Measurements from ENCODE around the gene PDF.

The PDF gene

DNA sequence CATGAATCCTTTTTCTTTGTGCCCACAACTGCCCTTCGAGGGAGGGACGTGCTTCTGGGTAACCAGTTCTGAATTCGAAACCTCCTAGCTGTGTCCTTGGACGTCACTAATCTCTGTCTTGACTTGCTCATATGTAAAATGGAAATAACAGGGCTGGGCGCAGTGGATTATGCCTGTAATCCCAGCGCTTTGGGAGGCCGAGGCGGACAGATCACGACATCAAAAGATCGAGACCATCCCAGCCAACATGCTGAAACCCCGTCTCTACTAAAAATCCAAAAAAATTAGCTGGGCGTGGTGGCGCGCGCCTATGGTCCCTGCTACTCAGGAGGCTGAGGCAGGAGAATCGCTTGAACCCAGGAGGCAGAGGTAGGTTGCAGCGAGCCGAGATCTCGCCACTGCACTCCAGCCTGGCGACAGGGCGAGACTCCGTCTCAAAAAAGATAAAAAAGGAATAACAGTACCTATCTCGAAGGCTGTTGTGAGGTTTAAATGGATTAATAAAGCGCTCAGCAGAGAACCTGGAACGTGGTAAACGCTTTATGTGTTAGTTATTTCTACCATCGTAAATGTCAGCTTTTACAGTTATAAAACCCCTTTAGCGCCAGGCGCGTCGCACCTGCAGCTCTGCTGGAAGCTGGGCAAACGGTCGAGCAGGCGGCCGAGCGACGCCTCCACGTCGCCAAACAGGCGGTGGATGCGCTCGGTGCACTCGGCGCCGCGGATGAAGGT is 8.3 kb upstream of the PDF start:
- no peak for DNase-seq

DNA sequence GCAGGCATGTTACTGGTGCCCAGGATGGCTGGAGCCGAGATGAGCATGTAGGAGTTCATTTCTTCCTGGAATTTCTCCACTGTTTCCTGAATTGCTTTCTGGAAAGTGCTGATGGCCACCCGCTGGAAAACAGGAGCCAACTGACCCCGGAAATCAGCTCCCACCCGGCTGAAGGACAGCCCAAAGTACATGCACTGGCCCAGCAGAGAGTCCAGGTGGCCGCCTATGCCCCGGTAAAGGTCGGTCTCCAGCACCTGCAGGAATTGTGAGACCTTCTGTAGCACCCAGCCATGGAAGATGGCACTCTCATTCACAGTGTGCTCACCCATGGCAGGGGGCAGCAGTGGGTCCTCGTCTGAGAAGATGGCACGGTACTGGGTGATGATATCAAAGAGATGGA is 4.3 kb upstream of the PDF start:
- DNase-seq: no peak

DNA sequence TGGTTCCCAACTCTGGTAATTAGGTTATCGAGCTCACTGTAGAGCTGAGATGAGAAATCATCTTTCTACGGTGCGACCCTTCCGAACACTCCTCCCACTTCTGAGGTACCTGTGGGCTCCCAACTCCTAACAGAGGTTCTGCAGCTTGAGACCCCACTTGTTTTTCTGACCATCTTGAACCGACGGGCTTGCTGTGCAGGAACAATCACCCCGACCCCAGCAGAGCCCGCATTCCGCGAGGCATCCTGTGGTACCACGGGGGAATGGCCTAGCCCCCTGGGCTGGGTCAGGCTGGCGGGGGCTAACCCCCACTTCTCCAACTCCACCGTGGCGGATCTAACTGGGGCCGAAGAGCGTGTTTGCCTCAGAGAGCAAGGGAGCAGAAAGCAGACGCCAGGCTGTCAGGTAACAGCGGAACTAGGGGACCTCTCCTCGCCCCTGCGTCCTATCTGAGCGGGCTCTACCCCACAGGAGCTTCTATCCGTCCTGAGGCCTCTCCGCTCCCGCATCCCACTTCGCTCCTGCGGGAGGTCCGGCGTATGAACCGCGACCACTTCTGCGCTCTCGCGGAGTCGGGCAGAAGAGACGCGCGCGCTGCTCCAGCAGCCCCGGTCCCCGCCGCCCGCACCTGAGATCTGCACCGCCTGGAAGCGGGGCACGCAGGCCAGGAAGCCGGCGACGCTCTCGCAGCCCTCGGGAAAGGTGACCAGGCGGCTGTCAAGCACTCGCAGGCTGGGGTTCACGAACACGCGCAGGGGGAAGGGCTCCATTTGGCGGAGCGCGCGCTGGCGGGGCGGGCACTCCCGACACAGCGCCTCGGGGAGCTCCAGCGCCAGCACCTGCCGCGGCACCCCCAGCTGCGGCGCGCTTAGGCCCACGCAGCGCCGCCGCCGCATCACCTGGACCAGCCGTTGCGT is 761 bp downstream of the PDF start:
- no peak for DNase-seq

DNA sequence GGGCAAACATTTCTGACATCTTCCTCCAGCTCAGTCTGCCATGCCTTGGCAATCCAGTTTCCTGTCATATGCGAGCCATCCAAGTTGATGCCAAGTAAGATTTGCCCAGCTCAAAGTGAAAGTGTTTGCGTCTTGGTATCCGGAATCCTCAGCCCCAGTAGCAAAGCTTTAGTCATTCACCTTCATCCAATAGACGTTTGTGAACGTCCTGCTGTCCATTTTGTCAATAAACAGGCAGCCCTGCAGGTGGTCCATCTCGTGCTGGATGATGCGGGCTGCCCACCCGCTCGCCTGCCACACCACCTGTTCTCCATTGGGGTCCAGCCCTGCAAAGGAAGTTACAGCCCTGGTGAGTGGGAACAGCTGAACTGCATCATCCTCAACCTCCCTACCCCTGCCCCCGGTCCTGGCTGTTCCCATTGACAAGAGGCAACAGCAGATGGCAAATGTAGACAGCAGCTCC is 1.5 kb downstream of the PDF start:
- peak; percentile 35 for DNase-seq

DNA sequence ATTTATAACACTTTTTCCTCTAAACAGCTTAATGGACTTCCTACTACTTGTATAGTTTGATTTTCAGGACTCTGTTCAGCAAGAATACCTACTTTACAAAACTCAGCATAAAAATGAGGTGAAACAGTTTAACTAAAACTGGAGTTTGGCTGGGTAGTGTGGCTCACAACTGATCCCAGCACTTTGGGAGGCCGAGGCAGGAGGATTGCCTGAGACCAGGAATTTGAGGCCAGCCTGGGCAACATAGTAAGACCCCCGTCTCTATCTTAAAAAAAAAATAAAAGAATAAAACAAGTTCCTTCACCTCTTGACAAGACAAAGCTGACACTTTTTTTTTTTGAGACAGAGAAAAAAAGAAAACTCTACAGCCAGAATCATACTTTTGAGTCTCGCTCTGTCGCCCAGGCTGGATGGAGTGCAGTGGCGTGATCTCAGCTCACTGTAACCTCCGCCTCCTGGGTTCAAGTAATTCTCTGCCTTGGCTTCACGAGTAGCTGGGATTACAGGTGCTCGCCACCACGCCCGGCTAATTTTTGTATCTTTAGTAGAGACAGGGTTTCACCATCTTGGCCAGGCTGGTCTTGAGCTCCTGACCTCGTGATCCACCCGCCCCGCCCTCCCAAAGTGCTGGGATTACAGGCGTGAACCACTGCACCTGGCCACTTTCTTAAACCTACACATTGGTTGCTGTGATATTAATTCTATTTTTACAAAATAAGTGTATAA is 2.6 kb downstream of the PDF start:
- peak; percentile 15 to 16 for DNase-seq

DNA sequence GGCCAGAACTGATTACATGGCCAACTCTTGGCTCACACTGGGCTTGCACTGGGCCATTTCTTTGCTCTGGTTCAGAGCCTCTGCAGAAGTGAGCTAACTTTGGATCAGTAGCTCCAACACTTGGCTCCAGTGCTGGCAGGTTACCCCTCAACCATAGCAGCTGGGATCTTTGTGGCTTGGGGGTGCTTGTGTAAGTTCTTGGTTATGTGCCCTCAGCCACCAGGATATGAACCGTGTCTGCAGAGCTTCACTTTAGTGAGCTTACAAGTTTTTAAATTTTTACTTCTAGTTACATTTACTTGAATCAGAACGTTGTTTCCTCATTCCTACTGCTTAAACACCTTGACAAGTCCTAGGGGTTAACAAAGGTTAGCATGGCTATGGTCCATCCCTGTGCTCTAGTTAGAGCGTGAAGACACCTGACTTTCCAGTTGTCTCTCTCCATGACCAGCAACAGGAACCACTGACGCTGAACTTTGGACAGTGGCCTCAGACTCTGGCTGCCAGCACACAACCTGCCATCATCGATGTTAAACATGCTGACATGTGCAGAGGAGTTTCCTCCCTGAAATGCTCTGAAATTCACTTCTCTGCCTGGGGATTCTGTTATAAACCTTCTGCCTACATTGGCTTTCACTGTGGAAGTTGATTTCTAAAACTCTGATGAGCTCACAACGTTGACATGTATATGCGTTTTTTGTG is 4.1 kb downstream of the PDF start:
- DNase-seq: peak; percentile 15 to 17

DNA sequence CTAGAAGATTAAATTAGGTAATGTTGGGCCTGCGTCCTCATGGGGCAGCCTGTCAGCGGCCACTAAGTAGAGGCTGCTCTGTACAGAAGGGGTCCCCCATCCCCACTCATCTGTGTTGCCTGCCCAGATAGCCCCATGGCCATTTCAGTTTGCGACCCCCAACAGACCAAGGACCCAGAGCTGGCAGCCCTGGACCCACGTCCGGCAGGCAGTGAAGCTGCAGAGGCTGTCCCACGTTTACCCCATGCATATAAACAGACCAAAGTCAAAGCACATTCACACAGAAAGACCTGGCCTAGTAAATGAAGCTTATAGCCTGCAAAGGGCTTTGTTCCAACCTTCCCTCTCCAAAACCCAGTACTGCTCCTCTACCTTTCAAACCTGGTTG is 4.6 kb downstream of the PDF start:
- DNase-seq: peak; percentile 17 to 18

DNA sequence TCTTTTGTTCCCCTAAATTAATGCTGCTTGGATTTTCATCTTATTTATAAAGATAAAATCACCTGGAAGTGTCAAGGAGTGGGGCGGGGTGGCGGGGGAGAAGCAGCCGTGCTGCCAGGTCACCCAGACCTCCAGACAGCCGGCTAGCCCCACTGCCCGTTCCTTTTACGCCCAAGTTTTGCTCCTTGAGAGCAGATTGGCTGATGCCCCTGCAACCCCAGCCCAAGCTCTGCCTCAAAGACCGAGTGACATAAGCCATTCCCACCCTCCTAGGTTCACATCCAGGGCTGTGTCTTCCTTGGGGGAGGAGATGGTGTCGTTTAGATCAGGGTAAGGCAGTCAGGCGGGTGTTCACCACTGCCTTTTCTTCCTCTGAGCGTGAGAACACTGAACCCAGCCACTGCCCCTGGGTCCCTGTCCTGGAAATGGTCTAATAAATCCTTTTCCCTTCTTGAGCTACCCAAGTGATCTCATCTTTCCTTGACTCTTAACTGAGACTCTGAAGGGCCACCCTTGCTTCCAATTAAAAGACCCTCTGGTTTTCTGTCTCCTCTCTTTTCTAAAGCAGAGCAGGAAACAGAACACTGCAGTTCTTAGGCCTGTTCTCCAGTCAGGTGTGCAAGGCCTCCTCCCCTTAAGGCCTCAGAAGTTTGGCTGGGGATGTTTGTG is 5.7 kb downstream of the PDF start:
- peak; percentile 13 to 16 for DNase-seq

DNA sequence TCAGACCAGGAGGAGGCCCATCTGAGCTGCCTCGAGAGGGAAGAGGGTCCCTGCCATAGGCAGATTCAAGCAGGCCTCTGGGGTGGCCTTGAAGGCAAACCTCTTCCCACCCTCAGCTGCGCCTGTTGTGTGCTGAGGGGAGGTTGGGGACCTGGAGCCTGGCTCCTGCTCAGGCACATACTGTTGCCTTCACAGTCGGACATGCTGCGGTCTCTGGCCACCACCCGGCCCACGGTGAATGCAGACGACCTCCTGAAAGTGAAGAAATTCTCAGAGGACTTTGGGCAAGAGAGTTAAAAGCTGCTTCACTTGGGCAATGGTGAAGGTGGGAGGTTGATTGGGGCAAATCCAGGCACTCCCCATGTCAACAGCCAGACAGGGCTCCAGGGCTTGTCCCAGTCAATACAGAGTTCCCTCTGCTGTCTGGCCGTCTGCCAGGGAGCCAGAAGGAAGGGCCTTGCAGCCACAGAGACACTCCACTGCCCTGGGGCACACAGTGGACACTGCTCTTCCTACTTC is 6.3 kb downstream of the PDF start:
- peak; percentile 15 for DNase-seq

DNA sequence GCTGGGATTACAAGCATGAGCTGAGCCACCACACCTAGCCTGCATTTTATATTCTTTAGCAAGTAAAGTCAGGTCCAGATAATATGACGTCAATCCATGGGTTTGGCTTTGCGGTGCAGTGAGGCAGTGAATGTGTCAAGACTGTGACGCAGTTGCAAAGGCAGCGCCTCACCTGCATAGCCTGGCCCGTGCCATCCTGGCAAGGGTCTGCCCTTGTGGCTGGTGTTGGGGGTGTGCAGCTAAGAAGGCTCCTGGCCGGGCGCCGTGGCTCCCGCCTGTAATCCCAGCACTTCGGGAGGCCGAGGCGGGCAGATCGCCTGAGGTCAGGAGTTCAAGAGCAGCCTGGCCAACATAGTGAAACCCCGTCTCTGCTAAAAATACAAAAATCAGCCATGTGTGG is 7.0 kb downstream of the PDF start:
- peak; percentile 12 to 16 for DNase-seq

DNA sequence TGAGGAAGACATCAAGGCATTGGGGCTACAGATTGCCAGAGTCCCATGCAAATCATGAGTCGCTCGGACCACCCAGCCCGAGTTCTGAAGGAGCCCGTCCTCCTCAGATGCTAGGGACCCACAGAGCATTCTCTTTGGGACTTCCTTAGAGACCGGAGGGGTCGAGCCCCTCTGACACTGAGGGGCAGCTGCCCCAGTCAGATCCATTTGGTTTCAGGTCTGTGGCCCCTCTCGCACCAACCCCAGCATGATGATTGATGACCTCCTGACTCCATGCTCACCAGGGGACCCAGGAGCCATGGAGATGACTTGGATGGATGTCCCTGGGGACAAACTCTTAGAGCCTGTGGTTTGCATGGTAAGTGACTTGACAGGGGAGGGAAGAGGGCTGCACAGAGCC is 8.0 kb downstream of the PDF start:
- peak; percentile 14 to 15 for DNase-seq

DNA sequence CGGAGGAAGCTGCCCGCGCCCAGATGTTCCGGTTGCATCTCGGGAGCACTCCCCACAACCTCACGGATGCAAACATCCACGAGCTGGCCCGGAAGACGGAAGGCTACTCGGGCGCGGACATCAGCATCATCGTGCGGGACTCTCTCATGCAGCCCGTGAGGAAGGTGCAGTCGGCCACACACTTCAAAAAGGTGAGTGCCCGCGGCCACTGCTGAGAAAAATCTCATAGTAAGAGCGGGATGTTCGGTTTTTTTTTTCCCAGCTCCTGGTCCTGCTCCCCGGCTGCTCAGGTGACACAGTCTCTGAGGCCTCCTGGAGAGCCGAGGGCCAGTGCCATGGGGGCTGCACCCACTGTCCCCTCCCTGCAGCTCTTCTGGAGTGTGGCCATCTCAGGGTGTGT is 9.3 kb downstream of the PDF start:
- DNase-seq: peak in 1 of 2 experiments; percentile 15

DNA sequence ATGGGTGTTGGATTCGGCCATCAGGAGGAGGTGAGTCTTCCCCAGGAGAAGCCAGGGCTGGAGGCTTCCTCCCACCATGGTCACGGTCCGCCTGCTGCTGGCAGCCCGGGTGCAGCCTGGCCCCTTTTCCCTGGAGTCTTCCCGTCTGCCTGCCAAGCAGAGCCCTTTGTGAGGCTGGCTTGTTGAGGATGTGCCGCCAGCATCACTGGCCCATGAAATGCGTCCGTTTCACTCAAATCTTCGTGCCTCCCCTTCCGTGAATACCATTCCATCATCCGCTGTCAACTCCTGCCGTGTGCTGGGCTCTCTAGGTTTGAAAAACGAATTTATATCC is 9.7 kb downstream of the PDF start:
- peak in 1 of 2 experiments; percentile 15 for DNase-seq

DNA sequence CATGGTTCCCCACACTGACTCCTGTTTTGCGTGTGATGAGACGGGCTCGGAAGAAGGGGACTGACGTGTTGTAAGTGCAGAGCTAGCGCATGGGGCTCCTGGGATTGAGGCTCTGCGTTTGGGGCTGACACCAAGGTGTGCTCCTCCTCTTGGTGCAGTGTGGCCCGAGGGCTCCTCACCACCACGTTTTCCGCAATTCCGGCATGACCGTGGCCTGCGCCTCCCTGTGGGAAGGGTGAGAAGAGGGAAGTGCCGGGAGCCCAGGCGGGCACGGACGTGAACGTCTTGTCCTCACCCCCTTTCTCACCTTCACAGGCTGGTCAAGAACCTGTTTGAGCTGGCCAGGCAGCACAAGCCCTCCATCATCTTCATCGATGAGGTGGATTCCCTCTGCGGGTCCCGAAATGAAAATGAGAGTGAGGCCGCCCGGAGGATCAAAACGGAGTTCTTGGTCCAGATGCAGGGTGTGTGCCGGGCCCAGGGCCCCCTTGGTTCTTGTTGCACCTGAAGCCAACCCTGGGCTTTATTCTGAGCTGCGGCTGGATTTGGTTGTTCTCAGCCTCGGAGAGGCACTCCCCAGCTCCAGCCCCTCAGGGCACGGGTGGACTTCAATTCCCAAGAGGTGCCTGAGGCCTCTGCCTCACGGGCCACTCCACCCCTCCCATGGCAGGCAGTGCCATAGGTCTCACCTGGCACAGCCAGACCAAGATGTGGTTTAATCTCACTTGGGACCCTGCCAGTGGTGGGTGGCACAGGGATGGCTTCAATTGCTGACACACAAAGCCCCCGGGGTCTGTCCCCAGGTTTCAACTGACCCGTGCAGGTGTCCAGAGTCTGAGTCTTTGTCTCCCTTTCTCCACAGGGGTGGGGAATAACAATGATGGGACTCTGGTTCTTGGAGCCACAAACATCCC is 10.3 kb downstream of the PDF start:
- peak; percentile 16 to 18 for DNase-seq

DNA sequence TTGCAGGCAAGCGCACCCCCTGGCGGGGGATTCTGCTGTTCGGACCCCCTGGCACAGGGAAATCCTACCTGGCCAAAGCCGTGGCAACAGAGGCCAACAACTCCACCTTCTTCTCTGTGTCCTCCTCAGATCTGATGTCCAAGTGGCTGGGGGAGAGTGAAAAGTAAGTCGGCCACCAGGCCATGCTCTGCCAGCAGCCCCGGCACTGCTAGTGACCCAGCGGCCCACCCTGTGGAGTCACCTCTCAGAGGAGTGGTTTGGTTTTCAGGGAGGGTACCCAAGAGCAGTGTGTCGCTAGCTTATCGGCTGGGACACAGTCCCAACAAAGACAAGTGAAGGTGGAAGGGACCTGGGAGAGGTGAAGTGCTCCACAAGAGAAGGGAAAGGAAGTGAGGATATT is 11.0 kb downstream of the PDF start:
- peak in 1 of 2 experiments; percentile 16 for DNase-seq

DNA sequence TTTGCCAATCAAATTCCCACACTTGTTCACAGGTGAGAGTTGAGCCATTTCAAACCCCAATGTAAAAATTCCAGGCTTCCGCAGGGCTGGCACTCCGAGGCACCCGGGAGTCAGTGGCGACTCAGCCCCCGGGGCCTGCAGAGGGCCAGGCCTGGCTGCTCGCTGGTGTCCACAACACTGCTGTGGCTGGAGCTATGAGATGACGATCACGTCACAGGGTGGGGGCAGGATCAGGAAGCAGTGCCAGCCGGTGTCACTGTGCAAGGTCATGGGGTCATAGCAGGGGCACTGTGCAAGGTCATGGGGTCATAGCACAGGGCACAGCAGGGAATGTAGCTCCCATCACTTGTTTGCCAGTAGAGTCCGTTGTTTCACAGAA is 11.5 kb downstream of the PDF start:
- DNase-seq: peak; percentile 4 to 13

DNA sequence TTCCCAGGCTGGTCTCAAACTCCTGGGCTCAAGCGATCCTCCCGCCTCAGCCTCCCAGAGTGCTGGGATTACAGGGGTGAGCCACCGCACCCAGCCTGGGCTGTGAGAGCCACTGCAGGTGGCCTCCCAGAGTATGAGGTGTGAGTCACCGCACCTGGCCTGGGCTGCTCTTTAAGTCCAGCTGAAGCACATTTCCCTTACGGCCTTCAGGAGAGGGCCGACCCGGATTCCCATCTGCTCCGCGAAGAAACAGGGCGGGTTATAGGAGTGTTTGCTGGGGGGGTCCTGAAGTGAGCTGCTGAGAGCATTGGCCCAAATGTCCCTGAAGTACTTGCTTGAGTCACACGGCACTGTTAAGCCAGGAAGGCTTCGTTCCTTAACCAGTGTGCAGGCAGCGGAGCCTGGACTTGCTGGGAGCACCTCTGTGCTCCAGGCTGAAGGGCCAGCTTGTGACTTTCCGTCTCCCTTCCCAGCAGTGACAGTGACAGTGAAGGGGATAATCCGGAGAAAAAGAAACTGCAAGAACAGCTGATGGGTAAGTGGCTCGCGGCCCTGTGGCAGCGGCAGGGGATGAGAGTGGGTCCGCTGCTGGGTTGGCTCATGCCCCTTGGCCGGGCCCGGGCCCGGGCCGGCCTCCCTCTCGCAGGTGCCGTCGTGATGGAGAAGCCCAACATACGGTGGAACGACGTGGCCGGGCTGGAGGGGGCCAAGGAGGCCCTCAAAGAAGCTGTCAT is 12.0 kb downstream of the PDF start:
- DNase-seq: peak; percentile 14

DNA sequence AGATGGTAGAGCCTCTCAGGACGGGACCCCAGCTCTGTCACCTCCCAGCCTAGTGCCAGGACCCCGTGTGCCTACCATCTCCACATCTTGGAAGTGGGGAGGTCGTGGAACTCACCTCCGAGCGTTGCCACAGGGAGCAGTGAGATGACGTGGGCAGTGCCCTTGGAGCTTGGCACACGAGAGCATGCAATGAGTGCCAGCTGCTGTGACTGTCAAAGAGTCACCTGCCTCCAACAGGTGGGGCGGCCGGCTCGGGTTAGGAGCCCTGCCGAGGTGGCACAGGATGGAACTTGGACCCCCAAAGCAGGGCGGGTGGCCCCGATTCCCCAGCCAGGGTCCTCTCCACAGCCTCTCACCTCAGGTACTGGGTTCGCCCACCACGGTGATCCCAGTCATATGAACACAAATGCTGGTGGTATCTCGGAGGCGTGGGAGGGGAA is 13.8 kb downstream of the PDF start:
- peak in 1 of 2 experiments; percentile 13 for DNase-seq

DNA sequence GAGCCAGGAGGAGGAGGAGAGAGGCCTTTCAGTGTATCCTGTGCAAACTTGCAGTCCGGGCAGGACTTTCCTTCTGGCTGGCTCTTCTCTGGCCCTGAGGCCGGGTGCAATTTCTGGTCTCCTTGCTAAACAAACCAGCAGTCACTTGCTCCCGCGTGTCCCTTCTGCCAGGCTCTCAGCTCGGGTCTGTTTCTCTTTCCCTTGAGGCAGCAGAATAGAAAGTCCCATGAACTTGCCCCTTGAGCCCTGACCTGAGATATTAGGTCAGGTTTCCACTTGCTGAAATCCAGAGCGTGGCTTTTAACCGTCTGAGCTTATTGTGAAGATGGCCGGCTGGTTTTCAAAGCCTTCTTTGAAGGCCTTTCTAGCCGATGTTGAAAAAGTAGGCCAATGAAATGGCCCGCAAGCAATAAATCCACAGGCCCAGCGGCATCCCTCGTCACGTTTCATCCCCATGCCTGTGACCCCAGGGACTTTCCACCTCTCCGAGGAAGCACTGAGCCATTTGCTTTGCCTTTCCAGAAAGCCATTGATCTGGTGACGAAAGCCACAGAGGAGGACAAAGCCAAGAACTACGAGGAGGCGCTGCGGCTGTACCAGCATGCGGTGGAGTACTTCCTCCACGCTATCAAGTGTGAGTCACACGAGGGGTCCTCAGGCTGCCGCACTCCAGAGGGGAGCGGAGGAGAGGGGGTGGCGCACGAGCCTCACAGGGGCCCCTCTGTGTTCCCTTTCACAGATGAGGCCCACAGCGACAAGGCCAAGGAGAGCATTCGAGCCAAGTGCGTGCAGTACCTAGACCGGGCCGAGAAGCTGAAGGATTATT is 14.7 kb downstream of the PDF start:
- peak in 1 of 2 experiments; percentile 15 for DNase-seq

Measured in activated T-cell treated with anti-CD3 and anti-CD28 coated beads, Interleukin-2, amount 50 U/mL, for 48 hours (primary cell).